Skin of body (tissue), 3 donors: ENCODE data around the gene UBASH3B. TPM values are rescaled to one million over a fixed set of nuclear protein-coding genes. Genes with fewer than 3 reads are reported as not detected.
"Not testable (repeated sequence)": the region's sequence is repeated elsewhere in the genome, so short reads cannot be mapped to it uniquely, and the experiment has no call there.

Experiments used
- DNase-seq: peaks from one replicate; lab custom pipeline; 2025; lab: John Stamatoyannopoulos, UW
- small RNA-seq: library from RNA; depleted of rRNA; stranded (forward); fragments of <200 nt; gene quantifications from one replicate; pipeline ENCODE3, GENCODE V24; 2014; ENCODE audit warnings: low replicate concordance
- total RNA-seq: library from RNA; depleted of rRNA; stranded (reverse); fragments of >200 nt; gene quantifications from one replicate; pipeline ENCODE4 v1.2.3, GENCODE V29; 2014

The UBASH3B gene
- total RNA-seq, 1 donor from 2014 or later, result 3.8 TPM

- DNase-seq, result no peak
Measured at GRCh38 chr11:122843281-122844141, 188.0 kb downstream of the UBASH3B start.

- DNase-seq, result no peak
Measured at GRCh38 chr11:122847466-122847865, 191.9 kb downstream of the UBASH3B start.

GRCh38 chr11:122848186-122848585, 192.7 kb downstream of the UBASH3B start:
- no peak for DNase-seq

GRCh38 chr11:122850076-122850631, 194.6 kb downstream of the UBASH3B start:
- no peak for DNase-seq

GRCh38 chr11:122851366-122851966, 195.9 kb downstream of the UBASH3B start:
- DNase-seq, result no peak

GRCh38 chr11:122852074-122852795, 196.7 kb downstream of the UBASH3B start:
- no peak for DNase-seq

GRCh38 chr11:122852796-122853160, 197.3 kb downstream of the UBASH3B start:
- DNase-seq, result no peak

- no peak for DNase-seq
Measured at GRCh38 chr11:122853261-122853660, 197.7 kb downstream of the UBASH3B start.

GRCh38 chr11:122853971-122854446, 198.5 kb downstream of the UBASH3B start:
- DNase-seq, result peak; percentile 71

GRCh38 chr11:122861631-122862030, 206.1 kb downstream of the UBASH3B start:
- no peak for DNase-seq

GRCh38 chr11:122862091-122862490, 206.6 kb downstream of the UBASH3B start:
- no peak for DNase-seq

- not testable (repeated sequence) for DNase-seq
Measured at GRCh38 chr11:122863154-122863553, 207.6 kb downstream of the UBASH3B start.

GRCh38 chr11:122863704-122864326, 208.3 kb downstream of the UBASH3B start:
- DNase-seq, result peak; percentile 31

Small RNA genes lying within 50 kb of the gene (small RNA-seq; reads per million reads assigned to genes)
- not detected for gene RF01210

Other genes starting within 250 kb of the UBASH3B start
- 0.10 TPM for gene CRTAM, start 182.8 kb downstream of the UBASH3B start, total RNA-seq
- 5.6 TPM for gene JHY, start 227.0 kb downstream of the UBASH3B start, total RNA-seq